Activated T-cell treated with anti-CD3 and anti-CD28 coated beads for 24 hours (primary cell): Measurements from ENCODE around the gene ONECUT1.

ENCODE experiments used
- DNase-seq: peaks from one replicate; pipeline ENCODE4 v3.0.0-alpha.2; 2020; ENCODE audit warnings: low read depth

The ONECUT1 gene

DNA sequence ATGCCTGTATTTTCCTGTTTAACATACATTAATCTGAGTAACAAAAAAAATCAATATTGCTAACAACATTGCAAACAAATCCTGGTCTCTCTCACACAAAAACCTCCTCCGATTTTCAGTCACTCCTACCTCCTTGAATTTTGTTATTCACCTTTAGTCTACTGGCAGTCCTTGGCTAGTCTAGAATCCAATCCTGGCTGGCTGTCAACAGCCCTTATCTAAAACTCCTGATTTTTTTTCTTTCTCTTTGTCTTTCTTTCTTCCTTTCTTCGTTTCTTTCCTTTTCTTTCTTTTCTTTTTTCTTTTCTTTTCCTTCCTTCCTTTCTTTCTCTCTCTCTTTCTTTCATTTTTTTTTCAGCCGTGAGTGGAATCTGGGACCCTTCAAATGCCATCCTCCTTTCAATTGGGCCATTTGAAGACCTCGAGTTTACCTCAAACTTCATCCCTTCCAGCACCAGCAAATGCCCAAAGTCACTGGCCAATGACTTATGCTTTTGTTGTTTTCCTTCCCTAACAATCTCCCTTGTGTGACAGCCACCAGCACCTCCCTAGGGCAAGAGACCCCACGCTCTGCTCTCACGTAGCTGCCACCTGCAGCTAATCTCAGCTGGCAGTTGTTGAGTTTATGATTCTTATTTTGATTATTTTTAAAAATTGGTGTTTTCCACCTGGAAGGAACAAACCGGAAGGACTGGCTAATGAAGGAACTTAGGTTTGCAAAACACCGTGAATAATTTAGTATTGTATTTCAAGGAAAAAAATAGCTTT, 6.8 kb upstream of the ONECUT1 start:
- no peak for DNase-seq

DNA sequence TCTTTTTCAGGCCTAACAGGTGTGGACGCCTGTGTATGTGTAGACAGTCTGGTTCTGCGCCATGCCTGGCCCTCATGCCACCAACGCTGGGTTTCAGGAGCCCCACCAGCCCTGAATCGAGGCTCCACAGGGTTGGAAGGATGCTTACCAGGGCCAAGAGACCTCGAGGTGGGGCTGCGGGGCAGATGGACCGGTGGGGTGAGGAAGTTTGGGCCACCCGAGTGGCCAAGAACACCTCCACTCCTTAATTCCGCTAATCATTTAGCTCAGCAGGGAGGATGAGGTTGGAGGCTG, 6.0 kb upstream of the ONECUT1 start:
- no peak for DNase-seq

DNA sequence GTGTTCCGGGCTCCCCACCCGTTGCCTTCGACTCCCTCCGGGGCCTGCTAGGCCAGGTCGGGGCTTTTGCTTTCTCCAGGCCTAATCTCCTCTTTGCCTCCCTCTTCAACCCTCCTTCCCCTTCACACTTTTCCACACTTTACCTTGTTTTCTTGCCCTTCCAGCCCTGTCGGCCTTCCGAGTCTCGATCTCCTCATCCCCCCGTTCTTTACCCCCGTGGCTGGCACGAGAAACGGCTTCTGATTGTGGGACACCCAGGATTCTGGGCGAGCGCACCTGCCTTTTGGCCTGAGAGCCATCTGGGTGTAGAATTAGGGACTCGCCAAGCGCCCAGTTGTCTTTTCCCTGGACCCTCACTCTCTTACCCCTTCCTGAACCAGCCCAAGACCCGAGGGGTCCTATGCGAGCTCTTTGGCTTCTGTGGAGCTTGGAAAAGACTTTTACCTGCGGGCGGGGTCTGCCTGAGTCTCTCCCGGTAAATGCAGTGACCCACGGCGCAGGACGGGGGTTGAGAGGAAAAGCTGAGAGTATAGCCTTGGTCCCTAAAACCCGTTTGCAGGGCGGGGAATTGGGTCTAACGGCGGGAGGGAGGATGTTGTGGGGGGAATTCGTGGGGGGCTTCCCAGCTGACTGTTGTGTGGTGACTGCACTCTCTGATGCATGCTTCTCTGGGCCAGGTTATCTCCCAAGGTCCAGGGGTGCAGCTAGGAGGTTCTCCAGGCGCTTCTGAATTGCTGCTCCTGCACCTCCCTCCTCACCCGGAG, 5.5 kb upstream of the ONECUT1 start:
- no peak for DNase-seq

DNA sequence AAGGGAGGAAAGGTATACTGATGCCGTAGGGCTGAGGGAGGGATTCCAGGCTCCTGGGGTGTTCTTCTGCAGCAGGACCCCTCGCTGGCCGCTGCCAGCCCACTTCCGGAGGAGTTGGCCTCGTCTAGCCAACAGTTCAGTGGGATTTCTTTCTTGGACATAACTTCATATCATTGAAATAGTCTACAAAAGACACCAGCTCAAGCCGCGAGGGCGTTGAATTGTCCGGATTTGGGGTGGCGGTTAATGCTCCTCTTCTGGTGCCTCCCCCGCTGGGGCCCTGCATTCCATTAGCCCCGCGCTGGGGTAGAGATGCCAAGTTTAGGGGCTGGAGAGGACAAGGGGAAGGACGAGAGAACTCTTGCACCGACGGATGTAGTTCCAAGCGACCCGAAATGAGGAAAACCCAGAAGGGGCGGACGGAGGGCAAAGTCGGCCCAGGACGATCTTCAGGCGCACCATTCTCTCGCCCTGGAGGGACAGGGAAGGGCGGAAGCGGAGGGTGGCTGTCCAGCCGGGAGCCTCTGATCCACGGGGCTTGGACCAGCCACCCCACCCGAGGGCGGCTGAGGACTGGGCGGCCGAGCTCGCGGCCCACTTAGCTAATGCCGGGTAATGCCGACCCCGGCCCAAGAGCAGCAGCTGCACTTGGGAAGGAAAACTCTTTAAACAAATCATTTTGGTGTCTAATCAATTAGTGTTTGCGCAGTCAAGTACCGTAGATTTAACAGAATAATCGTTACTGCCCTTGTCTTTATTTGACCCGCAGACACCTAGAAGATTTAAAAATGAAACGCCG, 4.7 kb upstream of the ONECUT1 start:
- DNase-seq, result no peak

DNA sequence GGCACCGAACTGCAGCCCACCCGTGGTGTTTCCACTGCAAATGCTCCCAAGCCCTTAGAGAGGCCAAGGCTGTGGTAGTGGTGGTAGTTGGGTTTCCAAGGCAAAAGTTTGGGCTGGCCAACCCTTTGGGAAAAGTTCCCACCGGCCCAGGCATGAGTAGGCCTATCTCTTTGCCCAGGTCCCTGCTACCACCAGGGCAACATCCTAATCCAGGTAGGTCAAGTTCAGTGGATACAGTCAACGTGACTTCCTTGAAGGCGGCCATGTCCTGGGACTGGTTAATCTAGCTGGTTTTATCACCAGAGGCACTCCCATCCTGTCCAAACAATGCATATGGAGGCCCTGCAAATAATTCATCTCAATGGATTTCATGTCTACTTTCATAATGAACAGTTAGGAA, 1.6 kb upstream of the ONECUT1 start:
- no peak for DNase-seq

DNA sequence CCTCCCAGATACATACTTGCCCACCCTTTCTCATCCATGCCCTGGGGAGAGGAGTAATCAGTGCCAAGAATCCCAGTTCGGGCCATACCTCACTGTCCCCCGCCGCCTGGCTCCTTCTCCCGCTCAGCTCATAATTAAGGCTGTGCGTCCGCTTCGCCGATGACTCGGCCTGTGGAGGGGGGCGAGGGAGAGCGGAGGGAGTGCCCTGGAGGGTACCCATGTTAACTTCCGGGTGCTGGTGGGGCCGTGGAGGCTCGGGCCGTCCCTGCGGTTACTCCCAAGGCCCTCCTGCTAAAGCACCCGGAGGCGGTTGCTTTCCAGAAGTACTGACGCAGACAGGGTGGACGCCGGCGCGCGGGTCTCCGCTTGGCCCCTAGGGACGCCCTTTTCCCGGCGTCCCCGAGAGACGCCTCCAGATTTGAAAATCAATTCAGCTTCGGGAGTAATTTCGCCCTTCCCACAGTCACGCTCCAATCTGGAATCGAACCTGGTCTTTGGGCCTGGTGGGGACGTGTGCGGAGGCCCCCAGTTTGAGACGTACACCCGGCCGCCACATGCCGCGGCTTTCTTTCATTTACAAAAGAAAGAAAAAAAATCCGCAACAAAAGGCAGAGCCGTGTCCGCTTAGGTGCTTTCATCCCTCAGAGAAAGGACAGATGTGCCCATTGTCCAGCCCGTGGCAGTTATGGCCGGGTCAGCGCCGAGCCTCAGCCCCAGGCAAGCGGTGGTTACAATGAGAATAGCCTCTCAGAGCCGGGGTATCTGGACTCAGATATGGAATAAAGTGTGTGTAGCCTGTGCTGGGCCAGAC, 1.0 kb upstream of the ONECUT1 start:
- DNase-seq, result no peak

DNA sequence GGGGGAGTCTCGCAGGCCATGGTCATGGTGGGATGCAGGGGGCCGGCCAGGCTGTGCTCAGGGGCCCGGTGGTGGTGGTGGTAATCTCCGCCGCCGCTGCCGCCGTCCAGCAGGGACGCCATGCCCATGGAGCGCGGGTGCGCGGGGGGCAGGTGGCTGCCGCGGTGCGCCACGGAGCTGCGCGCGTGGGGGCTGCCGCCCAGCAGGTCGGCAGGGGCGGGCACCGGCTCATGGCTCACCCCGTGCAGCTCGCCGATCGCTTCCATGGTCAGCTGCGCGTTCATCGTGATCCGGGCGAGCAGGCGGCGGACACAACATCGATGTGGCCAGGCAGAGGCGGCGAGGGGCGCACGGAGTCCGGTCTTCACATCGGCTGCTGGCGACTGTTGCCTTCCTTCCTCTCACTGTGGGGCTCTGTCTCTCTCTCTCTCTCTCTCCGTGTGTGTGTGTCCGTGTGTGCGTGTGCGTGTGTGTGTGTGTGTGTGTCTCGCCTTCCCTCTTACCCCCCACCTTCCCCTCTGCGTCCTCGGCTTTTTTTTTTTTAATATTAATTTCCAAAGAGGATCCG, 451 bp downstream of the ONECUT1 start:
- DNase-seq, result no peak

DNA sequence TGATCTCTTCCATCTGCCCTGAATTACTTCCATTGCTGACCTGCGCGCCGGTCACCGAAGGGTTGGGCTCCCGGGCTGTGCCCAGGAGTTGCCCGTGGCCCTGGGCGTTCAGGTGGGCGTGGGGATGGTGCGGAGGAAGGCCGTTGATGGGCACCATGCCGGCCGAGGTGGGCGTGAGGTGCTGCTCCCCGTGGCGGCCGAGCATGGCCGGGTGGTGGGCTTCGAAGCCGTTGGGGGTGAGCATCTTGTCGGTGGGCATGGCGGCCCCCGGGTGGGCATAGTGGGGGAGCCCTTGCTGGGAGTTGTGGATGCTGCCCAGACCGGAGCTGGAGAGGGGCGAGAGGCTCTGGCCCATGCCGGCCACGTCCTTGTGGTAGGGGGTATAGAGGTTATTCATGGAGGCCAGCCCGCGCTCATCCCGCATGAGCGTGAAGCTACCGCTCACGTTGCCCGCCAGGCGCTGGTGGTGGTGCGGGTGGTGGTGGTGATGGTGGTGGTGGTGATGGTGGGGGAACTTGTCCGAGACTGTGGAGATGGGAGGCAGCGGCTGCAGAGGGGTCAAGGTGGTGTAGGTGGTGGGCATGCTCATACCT, 1.0 kb downstream of the ONECUT1 start:
- no peak for DNase-seq

DNA sequence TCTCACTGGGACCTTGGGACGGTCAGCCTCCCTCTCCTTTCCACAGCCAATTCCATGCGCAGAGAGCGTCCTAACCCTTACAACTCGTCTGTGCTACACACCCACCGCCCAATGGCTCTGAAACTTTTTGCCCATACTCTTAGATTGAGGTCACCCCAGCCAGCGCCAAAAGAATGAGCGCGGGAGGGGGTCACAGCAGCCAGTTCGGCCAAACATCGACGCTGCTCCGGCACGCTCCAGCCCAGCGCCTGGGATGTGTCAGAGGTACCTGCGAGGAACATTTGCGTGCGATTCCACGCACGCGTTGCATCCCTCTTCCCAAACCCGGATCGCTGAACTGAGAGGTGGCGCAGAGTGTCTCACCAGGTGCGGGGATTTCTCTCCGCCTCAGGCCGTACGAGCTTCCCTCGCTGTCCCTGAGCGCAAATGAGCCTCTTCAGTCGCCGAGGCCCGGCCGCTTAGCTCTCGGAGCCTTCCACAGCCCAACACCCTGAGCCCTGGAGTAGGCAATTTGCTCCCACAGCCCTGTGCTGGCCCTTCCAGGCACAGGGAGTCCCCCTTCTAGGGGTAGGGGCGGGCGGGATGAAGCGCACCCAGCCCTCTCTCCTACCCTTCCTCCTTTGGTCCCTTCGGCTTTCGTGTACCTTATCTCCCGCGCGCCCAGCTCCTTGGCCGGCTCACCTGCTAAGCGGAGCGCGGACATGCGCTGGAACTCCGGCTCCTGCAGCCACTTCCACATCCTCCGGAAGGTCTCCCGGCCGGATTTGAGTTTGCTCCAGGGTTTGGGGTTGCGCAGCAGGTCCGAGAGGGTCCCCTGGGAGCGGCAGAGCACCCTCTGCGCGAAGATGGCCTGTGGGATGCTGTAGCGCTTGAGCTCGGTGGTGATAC, 1.8 kb downstream of the ONECUT1 start:
- no peak for DNase-seq

DNA sequence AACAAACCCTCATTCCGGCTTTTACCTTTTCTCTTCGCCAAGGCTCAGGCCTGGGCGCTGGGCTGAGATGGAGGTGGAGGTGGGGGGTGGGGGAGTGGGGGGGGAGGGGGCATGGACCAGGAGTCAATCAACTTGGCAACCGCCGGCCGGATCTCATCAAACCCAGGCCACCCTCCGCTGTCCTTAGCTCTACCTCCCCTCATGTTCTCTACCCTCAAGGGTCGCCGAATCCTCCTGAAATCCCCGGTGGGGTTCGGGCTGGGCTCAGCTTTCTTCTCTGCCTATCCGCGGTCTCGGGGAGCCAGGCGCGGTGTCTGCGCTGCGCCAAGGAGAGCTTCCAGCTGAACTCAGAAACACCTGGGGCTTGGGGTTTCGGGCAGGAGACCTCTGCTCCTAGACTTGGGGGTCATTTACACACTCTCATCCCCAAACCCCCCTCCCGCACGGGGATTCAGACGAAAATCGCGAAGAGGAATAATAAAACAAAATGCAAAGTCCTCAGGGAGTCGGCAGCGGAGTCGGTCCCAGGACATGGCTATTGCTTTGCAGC, 2.5 kb downstream of the ONECUT1 start:
- DNase-seq, result no peak

DNA sequence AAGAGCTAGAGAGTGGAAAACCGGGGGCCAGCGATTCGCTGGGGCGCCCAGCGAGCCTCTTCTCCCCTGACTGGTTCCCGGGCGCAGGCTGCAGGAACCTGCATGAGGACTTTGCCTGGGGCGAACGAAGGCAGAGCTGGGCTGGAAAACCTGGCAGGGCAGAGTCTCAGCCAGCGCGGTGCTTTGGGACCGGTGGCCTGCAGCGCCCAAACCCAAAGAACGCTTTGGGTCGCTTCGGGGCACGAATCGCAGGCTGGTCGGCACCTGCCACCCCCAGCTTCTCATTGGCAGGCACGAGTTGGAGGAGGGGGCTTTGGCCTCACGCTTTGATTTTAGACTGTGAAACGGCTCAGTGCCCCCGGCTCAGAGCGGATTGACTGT, 3.0 kb downstream of the ONECUT1 start:
- no peak for DNase-seq

DNA sequence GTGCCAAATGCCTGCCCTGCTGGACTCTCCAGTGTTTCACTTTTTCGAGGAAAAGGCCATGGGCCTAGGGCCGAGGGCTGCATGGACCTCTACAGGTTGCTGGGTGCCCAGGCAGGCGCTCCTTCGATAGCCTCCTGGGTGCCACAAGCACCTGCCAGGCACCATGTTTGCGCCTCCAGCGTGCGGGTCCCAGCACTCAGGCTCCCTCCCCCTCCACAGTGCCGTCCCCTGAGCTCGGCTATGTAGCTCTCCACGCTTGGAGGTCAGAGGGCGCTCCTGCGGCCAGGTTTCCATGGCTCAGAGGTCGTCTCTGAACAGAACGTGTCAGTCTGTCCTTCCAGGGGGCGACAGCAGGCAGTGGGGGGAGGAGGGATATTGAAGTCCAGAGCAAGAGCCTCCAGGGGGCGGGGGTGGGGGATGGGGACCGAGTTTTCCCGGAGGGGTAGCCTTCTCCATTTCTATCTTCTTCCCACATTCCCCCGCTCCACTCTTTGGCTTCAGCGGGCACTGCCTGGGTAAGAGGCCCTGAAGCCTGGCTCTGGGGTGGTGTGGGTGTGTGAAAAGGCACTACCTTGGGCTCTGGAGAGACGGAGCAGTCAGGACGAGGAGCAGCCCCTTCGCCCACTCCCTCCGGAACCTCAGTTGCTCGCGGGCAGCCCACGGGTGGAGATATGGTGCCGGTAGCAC, 3.6 kb downstream of the ONECUT1 start:
- DNase-seq, result no peak

DNA sequence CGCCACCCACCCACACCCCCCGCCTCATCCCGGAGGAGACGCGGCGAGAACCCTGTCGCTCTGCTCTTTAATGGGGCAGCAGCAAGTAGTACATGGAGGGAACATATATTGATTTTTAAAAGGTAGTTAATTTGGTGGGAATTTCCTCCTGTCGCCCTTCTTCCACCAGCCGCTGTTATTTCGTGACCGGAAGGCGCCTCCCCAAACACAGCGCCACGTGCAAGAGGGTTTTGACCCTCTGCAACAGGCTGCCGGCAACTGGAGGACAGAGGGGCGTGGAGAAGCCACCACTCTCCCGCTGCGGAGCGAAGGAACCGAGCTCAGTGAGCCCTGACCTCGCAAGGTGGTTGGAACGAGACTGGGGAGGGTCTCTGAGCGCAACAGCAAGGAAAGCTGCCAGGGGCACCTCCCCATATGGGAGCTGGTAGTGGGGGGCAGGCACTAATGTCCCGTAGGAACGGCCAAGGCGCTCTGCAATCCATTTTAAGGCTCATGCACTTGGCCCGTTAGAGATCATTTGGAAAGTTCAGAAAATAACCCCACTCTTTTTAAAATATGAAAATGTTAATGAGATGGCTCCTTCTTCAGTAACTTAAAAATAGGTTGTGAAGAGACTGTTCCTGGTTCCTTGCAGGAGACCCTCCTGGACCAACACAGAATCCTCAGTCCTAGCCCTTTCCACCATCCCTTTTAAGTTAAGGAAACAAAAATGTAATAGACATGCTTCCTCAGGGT, 4.3 kb downstream of the ONECUT1 start:
- DNase-seq, result no peak

DNA sequence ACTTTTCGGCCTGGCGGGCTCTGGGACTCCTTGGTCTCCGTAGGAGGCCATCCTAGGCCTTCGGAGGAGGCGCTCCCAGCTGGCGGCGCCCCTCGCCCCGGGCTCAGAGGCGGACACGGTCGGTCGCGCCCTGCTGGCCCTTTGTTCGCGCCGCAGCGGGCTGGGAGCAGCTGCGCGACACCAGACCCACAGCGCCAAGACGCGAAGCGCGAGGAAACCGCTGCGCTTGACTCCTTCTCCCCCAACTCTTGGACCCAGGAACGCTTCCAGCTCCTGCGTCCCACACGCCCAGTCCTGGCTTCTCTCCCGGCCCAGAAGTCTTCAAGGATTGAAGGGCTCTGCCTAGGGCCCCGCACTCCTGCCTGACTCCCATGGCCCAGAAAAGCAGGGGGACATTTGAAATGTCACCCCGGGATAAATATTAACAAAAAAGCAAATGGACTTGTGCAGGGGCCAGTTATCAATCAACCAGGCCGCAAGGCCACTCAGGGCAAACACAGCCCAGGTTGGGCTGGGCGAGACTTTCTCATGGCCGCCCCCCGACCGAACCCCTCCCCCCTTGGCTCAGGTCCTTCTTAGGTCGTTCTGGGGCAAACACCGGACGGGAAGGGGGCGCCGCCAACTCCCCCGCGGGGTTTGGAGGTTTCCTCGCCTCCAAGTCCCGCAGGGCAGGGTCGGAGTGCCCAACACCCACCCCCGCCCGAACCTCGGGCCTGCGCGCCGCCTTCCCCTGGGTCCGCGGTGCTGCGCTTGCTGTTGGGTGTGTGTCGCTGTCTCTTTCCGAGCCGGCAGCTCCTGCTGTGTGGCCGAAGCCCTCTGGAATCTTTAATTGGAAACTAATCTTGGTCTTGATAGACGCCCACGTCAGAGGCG, 5.1 kb downstream of the ONECUT1 start:
- no peak for DNase-seq

DNA sequence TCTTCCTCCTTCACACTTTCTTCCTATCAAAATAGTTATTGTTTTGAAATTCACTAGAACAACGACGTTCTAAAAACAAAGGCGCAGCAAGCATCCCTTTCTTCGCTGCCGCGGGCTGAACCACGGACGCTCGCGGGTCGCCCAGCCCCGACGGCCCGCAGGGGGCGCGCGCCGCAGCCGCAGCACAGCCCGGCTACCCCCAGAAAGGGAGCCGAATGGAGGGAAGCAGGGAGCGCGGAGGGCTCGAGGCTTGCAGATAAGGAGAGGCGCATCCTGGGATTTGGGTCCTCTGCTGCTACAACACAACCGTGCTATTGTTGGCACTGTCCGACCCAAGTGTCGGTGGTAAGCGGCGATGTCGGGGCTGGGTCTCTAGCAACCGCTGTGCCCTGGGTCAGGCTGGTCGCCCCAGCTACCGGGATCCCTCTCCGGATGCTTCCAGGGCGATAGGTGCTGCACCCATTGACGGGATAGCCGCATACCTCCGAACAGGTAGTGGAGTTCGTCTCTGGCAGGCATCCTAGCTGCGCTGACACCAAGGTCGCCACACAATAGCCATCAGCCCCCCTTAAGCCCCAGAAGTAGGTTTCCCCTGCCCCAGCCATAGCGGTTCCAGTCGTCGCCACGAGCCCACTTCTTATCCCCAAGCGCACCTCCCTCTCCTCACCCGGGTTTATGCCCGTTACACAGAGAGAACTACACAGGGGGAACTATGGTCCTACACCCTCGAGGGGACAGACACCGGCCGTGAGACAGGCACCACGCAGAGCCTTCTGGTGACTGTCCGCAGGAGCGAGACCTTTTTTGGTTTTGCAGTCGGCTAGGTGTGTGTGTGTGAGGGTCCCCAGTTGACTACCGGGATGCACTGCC, 6.0 kb downstream of the ONECUT1 start:
- no peak for DNase-seq

DNA sequence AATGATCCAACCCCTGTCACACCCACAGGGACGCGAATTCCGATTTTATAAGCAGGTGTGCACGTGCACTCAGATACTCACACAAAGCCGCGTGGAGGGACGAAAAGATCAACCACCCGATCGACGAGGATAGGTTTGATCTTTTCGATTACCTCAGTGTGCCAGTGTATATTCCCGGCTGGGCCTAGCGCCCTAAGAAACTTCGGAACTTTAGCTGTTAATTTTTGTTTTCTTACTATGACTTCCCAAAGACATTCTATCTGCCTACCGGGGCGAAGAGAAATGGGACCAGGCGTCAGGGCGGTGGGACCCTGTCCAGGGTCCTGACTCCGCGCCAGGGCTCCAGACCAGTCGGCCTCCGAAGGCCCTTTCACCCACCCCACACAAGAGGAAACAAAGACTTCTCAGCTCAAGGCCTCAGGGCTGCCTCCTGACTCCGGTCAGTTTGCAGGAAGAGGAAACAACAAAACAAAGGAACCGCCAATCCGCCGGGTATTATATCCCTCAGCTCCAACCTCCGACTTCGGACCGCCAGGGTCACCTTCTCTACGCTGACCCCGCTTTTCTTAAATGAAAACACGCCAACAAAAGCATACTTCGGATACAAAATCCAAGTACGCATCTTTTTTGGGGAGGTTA, 6.8 kb downstream of the ONECUT1 start:
- no peak for DNase-seq
